ENCODE measurements around the gene SEMA4A.
"Not testable (repeated sequence)": the region's sequence is repeated elsewhere in the genome, so short reads cannot be mapped to it uniquely, and the experiment has no call there.

The SEMA4A gene

GRCh38 chr1:156153362-156153761 is at the start of gene SEMA4A:
Gene SEMA4A (plus strand): TSS chr1:156153585. CDS start chr1:156154579, 994 bp downstream.
- DNase-seq: no peak

DNA sequence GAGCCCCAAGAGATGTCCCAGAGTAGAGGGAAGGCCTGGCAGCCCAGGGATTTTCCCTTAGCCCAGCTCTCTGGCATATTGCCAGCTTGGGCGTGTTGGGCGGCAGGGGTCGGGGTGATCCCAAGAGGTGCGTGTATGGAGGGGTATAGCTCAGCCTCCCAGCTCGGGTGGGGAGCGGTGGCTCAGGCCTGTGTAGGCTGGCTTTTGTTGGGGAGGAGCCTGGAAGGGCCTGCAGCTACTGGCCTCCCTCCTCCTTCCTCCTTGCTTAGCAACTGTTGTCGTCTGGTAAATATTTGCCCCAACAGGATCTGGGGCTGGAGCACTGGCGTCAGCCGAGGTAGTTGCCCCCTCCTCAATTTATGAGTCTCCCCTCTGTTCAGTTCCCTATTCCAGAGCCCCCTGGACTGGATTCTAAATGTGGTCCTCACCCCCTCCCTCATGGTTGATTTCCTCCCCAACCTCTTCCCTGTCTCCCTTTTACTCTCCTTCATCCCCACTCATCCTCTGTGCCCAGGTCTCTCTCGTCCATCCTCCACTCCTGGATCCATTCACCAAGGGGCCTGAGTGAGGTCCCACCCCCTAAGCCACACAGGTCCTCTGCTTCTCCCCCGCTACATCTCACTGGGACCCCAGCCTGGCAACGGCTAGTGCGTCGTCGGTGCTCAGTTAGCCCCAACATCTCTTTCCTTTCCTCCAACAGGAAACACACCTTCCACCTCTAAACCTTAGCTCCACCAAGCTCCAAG is 49.1 kb upstream of the SEMA4A start:
- peak; percentile 72 for DNase-seq

DNA sequence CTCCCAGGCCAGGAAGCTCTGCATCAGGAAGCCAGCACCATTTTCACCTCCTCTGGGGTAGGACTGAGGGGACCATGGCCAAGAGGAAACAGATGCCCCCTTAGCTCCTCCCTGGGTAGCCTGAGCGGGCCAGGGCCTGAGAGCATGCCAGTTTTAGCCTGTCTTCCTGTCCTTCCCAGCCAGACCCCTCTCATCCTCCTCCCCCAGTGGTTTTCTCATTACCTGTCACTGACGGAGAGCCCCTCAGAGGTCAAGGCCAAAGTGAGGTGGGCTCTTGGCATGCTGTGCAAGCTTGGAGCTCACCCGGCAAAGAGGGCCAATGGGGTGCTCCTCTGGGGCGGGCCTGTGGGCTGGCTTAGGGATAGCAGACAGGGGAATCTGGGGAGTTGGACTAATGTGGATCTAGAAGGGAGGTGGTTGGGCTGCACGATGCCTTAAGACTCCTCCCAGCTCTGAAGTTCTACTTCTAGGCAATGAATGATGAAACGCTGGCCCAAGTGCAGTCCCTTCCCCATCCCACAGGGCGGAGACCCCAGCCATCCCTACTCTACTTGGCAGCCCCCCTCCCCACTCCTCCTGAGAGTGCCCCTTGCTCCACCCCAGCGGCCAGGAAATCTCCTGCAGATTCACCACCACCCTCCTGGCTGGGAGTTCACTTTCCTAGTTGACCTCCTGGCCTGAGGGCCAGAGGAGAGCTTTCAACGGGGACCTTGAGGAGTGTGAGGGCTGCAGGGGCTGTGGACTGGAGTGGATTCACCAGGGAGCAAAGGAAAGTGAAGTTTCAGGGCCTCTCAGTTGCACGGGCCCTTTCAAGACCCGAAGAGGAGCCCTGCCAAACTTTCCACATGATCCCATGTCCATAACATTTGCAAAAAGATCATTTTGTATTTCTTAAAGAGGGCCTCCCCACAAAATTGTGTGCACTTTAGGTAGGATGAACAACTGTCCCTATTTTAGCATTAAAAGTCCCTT is 48.2 kb upstream of the SEMA4A start:
- no peak for DNase-seq

- peak; percentile 64 for DNase-seq
Observed at GRCh38 chr1:156106624-156107488, 46.5 kb upstream of the SEMA4A start.

DNA sequence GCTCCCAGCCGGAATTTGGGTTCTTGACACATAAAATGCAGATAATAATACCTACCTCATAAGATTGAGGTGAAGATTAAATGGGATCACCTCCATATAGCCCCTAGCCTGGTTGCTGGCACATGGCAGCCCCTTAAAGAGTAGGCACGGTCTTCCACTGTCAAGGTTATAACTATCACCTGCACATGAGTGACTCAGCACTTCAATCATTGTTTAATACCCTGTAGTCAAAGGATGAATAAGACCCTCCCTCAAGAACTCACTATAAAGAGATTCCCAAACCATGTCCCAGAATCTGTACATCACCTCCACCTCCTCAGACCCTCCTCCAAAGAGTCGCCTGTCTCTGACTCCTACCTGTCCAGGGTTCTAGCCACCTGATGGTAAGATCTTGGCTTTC is 45.3 kb upstream of the SEMA4A start:
- DNase-seq: no peak

GRCh38 chr1:156108664-156109241 is 44.6 kb upstream of the SEMA4A start:
- DNase-seq: no peak

GRCh38 chr1:156110252-156110651 is 43.1 kb upstream of the SEMA4A start:
- no peak for DNase-seq

GRCh38 chr1:156111355-156111962 is 41.9 kb upstream of the SEMA4A start:
- no peak for DNase-seq

DNA sequence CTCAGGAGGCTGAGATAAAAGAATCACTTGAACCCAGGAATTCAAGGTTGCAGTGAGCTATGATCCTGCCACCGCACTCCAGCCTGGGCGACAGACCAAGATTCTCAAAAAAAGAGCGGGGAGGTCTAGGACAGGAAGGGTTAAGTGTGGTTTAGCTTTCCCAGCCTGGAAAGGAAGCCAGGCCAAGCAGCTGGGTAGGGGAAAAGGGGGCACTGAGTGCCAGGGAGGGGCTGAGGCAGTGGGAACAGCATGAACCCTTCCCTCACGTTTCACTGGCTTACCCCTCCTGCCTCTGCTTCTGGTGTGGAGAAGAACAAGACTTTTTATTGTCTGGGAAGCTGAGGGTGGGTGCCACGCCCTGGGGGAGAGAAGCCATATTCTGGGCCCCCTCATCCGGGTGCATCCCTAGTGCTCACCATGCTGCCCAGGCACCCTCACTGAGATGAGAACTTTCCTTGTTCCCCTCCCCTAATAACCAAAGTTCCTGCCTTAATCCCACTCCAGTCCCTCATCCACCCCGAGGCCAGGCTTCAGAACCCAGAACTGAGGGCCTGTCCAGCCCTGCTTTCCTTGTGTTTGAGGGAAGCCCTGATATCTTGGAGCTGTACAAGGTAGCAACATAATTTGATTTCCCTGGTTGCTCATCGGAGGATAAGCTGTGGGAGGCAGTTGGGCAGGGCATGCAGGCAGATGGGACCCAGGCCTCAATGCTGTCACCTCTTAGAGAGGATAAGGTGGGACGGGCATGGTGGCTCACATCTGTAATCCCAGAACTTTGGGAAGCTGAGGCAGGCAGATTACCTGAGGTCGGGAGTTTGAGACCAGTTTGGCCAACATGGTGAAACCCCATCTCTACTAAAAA is 40.9 kb upstream of the SEMA4A start:
- DNase-seq: no peak

- DNase-seq: no peak
Observed at GRCh38 chr1:156113282-156113950, 40.0 kb upstream of the SEMA4A start.

- peak; percentile 95 for DNase-seq
Observed at GRCh38 chr1:156114101-156114918, 39.1 kb upstream of the SEMA4A start, which contains the start of gene LMNA. Gene LMNA (plus strand): TSS chr1:156114711. CDS start chr1:156114919, 208 bp downstream.

DNA sequence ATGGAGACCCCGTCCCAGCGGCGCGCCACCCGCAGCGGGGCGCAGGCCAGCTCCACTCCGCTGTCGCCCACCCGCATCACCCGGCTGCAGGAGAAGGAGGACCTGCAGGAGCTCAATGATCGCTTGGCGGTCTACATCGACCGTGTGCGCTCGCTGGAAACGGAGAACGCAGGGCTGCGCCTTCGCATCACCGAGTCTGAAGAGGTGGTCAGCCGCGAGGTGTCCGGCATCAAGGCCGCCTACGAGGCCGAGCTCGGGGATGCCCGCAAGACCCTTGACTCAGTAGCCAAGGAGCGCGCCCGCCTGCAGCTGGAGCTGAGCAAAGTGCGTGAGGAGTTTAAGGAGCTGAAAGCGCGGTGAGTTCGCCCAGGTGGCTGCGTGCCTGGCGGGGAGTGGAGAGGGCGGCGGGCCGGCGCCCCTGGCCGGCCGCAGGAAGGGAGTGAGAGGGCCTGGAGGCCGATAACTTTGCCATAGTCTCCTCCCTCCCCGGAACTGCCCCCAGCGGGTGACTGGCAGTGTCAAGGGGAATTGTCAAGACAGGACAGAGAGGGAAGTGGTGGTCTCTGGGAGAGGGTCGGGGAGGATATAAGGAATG is 38.4 kb upstream of the SEMA4A start:
- DNase-seq: no peak

- no peak for DNase-seq
Observed at GRCh38 chr1:156115514-156116374, 37.6 kb upstream of the SEMA4A start.

GRCh38 chr1:156116731-156117130 is 36.7 kb upstream of the SEMA4A start:
- not testable (repeated sequence) for DNase-seq

DNA sequence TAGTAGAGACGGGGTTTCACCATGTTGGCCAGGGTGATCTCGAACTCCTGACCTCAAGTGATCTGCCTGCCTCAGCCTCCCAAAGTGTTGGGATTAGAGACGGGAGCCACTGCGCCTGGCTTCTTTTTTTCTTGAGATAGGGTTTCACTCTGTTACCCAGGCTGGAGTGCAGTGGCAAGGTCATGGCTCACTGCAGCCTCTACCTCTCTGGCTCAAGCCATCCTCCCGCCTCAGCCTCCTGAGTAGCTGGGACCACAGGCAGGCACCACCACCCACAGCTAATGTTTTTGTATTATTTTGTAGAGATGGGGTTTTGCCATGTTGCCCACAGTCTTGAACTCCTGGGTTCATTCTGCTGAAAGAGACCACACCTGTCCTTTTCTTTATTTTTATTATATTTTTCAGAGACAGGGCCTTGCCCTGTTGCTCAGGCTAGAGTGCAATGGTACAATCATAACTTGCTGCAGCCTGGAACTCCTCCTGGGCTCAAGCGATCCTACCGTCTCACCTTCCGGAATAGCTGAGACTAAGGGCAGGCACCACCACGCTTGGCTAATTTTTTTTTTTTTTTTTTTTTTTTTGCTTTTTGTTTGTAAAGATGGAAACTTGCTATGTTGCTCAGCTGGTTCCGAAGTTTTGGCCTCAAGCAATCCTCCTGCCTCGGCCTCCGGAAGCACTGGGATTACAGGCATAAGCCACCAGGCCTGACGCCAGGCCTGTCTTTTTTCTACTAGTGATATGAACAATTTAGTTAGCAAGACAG is 35.8 kb upstream of the SEMA4A start:
- DNase-seq: no peak

DNA sequence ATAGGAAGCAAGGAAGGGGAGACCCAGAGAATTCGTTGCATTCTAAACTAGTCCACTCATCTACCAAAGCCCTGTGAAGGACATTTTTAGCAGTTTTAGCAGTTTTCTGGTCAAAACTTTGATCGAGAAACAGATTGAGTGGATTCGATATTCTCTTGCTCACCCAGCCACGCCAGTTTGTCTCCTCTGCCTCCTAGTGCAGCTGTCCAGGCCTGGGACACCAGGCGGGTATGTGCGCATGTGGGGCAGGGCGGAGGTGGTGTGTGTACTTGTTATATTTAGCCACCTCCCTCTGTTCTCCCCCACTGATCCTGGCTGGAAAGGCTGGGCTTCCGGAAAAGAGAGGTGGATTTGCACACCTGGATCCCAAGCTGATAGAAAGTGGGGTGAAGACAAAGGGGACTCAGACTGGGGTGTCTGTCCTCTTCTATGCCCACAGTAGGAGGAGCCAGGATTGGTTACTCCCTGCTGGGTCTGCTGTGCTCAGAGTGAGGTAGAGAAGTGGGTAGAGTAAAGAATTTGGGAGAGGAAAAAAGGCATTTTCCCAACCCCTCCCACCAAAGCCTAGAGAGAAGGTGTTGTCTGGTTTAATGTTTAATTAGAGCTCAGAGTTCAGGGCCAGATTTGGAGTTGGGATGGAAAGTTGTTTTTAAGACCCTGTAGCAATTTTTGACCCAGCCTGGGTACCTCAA is 35.1 kb upstream of the SEMA4A start:
- DNase-seq: no peak

Data from T1000 (cell line).